Measurements from ENCODE around the gene CSRP2. TPM values are rescaled to one million over a fixed set of nuclear protein-coding genes. Genes with fewer than 3 reads are reported as not detected.

The CSRP2 gene
- total RNA-seq, 1 experiment from 2014 or later = 7.8 TPM

- ChIA-PET POLR2A (interaction anchor here (0.6 kb wide), 1 partner anchor 151 kb away, joined by 3 read pairs; no protein-coding TSS in a partner anchor), CTCF (no interaction called here)
- BruUV-seq (replicated peaks) = no TSS peak
- TF ChIP-seq TCF7L2 (IDR thresholded peaks at IDR 0.05; ENCODE audit: low read depth, low read length) (no peak), SIN3A (IDR thresholded peaks at IDR 0.05; ENCODE audit: borderline replicate concordance, insufficient read depth, low read depth, low read length) (no peak), POLR2AphosphoS5 (IDR thresholded peaks at IDR 0.05; ENCODE audit: low read depth, low read length) (no peak), CTCF (IDR thresholded peaks at IDR 0.05) (no peak), REST (IDR thresholded peaks at IDR 0.05; ENCODE audit: insufficient read depth in 1 of 2, low read depth in 2 of 2, low read length in 1 of 2) (no peak)
- no peaks in the 10 kb centered on the region for H3K4me1 ChIP-seq (ENCODE audit: control insufficient read depth, insufficient read depth, low read length)
- H3K36me3 ChIP-seq (ENCODE audit: control insufficient read depth, insufficient read depth, low read length) = no peaks in the 10 kb centered on the region
- intact Hi-C loops (cut with micrococcal nuclease; ENCODE audit: unreplicated experiment) (no loop called here), in situ Hi-C loops (cut with HindIII; ENCODE audit: low pct_unique_long_range_greater_than_20kb, low sequenced_read_pairs) (no loop called here)
- DNase-seq (ENCODE audit: low read depth, low spot score) = no peak
- H3K27ac ChIP-seq (ENCODE audit: low read length) = no peak overlapping the region
- ATAC-seq = no peak
- no peak overlapping the region for H3K4me3 ChIP-seq (ENCODE audit: low read depth in 2 of 2, low read length in 2 of 2)
- no peaks in the 10 kb centered on the region for H3K27me3 ChIP-seq (ENCODE audit: control insufficient read depth, insufficient read depth, low read length)
- no peaks in the 10 kb centered on the region for H3K9me3 ChIP-seq (ENCODE audit: control insufficient read depth, insufficient read depth, low read depth, low read length)
Observed at GRCh38 chr12:76859611-76860010, 19.2 kb downstream of the CSRP2 start.

- no TSS peak for BruUV-seq (replicated peaks)
- Histone ChIP-seq H3K27me3 (ENCODE audit: control insufficient read depth, insufficient read depth, low read length) (no peaks in the 10 kb centered on the region), H3K9me3 (ENCODE audit: control insufficient read depth, insufficient read depth, low read depth, low read length) (no peaks in the 10 kb centered on the region), H3K36me3 (ENCODE audit: control insufficient read depth, insufficient read depth, low read length) (peaks cover 2% of the 10 kb centered on the region; the same call in 1 of the 2 replicates), H3K27ac (ENCODE audit: low read length) (no peak overlapping the region), H3K4me3 (ENCODE audit: low read depth in 2 of 2, low read length in 2 of 2) (no peak overlapping the region), H3K4me1 (ENCODE audit: control insufficient read depth, insufficient read depth, low read length) (no peaks in the 10 kb centered on the region)
- CTCF ChIA-PET = no interaction called here
- no peak for DNase-seq (ENCODE audit: low read depth, low spot score)
- POLR2A ChIA-PET = no interaction called here
- ATAC-seq = no peak
- no peak for TF ChIP-seq REST (IDR thresholded peaks at IDR 0.05; ENCODE audit: insufficient read depth in 1 of 2, low read depth in 2 of 2, low read length in 1 of 2)
- TF ChIP-seq TCF7L2 (IDR thresholded peaks at IDR 0.05; ENCODE audit: low read depth, low read length) = no peak
- no peak for TF ChIP-seq SIN3A (IDR thresholded peaks at IDR 0.05; ENCODE audit: borderline replicate concordance, insufficient read depth, low read depth, low read length)
- TF ChIP-seq POLR2AphosphoS5 (IDR thresholded peaks at IDR 0.05; ENCODE audit: low read depth, low read length) = no peak
- no peak for TF ChIP-seq CTCF (IDR thresholded peaks at IDR 0.05)
- in situ Hi-C loops (cut with HindIII; ENCODE audit: low pct_unique_long_range_greater_than_20kb, low sequenced_read_pairs) = no loop called here
- intact Hi-C loops (cut with micrococcal nuclease; ENCODE audit: unreplicated experiment) = no loop called here
Observed at GRCh38 chr12:76856018-76856644, 22.7 kb downstream of the CSRP2 start.

All from Panc1 (cell line).